HG03097 (cell line): ENCODE measurements around the gene FDXR.

ENCODE experiments used
- ATAC-seq: cut with Tn5 transposase; IDR thresholded peaks from one replicate; pipeline ENCODE4 v1.9.1; 2021; ENCODE audit not compliant: unreplicated experiment, low FRiP score

FDXR gene

GRCh38 chr17:74860229-74860871, 12.4 kb downstream of the FDXR start:
- no peak for ATAC-seq

GRCh38 chr17:74859459-74860228, 13.2 kb downstream of the FDXR start, which contains the start of gene GRIN2C:
Gene GRIN2C, minus strand, starts transcription at chr17:74859885. Its CDS starts 4,793 bp downstream, at chr17:74855092.
- no peak for ATAC-seq

DNA sequence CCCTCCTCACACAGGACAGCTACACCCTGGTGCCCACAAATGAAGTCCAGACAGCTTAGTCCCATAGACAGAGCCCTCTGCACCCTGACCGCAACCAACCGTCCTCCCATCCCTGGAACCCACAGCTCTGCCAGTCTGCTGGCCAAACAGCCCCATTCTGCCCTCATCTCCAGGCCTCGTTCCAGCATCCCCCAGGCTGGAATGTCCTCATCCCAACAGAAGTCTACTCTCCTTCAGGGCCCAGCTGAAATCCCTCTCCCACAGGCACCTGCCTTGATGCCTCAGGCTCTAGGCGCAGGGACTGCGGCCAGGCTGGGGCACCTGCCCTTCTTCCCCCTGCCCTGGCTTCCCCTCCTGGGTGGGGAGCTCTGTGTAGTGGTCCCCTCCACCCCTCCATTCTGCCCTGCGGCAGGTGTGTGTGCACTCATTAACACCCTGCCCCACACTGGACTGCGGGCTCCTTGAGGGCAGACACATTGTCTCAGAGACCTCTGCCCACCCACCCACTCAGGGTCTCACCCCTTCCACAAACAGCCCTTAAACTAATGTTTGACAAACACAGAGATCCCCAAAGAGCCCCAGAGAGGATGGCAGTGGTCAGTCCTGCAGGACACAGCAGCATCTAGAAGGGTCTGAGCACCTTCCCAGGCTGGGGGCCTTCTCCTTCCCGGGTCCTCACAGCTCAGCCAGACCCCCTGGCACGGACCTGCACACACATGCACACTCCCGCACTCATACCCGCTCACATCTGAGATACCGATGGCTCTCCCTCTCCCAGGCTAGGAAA, 13.9 kb downstream of the FDXR start:
- no peak for ATAC-seq

DNA sequence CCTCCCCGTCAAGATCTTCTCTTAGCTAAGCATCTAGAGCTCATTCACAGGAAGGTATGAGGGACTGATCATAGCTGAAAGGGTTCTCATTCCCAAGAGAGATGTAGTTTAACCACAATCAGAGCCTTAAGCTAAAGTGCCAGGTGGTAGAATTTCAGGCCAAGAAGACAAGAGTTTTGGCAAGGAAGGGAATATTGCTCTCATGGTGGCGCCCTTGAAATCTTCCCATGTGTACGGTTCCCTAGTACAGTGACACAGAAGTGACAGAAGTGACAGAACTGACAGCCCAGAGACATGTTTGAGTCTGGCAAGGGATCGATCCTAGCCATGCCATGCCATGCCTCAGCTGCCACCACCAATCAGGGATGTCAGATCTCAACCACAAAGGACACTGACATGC, 15.6 kb downstream of the FDXR start:
- ATAC-seq: no peak

GRCh38 chr17:74856112-74856511, 16.7 kb downstream of the FDXR start:
- no peak for ATAC-seq

DNA sequence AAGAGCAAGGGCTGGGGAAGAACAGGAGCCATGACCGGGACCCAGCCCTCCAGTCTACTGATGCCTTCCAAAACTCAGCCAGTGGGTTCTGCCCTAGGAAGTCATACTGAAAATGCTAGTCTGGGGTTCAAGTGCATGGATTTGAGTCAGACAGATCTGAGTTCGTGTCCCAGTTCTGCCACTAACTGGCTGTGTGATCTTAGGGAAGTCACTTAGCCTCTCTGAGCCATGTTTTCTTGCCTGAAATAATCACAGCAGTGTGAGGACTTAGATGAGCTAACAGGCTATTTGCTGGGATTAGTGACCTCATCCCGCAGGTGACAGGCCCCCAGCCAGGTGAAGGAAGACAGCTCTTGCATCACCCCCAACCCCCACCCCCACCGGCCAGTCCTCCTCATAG, 17.5 kb downstream of the FDXR start:
- no peak for ATAC-seq

- no peak for ATAC-seq
Observed at GRCh38 chr17:74854792-74855191, 18.0 kb downstream of the FDXR start.

GRCh38 chr17:74853669-74854068, 19.1 kb downstream of the FDXR start:
- ATAC-seq: no peak

DNA sequence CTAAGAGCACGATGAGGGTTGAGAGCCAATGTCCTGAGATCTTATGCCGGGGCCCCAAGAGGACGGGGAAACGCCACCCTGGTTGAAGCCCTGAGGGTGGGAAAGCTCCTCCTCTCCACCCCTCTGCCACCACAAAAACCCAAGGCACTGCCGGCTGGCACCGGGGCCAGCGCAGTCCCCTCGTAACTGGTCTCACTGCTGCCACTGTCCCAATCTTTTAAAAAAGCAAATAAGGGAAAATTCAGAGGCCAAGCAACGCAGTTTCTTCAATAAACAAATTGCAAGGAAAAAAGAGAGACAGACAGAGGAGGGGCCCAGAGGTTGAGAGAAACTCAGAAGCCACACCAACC, 19.8 kb downstream of the FDXR start:
- ATAC-seq: no peak

DNA sequence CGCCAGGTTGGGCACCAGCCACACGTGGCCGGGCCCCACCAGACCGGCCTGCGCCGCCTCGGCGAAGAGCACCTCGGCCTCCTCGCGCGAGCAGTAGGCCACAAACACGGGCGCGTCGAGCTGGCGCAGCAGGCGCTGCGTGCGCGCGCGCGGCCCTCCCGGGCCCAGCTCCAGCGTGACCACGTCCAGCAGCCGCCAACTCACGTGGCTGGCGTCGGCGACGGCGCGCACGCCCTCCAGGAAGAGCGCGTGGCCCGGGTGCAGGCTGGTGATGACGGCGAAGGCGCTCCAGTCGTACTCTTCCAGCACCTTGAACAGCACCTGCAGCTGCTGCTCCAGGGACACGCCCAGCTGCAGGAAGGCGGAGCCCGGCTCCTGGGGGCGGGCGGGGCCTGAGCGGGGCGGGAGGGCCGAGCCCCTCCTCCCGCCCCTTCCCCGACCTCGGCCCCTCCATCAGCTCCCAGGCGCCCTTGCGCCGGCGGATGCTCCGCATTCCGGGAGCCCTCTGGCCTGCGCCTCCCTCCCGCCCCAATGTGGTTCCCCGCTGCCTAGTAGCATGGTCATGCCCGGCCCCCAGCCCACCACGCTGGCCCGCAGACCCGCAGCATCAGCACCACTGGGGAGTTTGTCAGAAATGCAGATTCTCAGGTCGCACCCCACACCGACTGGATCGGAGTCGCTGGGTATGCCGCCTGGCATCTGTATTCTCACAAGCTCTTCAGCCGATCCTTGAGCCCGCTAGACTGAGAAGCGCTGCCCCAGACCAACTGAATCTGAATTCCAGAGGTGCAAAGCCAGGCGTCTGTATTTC, 20.4 kb downstream of the FDXR start:
- no peak for ATAC-seq

- no peak for ATAC-seq
Observed at GRCh38 chr17:74851612-74852236, 21.1 kb downstream of the FDXR start.

DNA sequence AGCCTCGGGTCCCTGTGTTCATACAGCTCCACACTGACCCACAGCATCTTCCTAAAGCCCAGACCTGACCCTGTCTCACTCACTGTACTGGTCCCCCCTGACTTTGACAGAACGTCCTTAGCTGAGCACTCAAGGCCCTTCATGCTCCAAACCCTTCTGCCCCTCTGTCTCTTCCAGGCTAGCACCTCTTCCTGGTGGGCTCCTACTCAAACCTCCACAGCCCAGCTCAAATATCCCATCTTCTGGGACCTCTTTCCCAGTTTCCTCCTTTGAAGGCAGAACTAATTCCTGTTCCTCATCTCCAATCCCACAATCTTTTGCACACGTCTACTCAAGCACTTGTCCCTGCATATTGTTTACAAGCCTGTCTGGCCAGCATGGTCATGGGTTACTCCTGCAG, 21.9 kb downstream of the FDXR start:
- no peak for ATAC-seq

DNA sequence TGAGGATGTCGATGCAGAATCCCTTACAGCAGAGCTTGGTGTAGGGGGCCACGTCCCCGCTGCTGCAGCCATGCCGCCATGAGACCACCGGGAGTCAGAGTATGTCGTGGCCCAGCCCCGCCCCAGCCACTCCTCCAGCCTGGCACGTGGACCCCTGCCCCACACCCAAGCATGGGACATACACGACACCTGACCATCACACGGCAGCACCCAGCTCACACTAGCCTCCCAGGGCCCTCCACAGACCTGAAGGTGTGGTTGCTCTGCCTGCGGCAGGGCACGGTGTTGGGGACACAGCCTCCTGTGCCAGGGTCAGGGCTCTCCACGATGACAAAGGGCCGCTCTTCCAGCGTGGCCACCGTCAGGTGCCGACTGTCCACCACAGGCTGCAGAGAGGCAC, 22.5 kb downstream of the FDXR start:
- ATAC-seq: no peak

DNA sequence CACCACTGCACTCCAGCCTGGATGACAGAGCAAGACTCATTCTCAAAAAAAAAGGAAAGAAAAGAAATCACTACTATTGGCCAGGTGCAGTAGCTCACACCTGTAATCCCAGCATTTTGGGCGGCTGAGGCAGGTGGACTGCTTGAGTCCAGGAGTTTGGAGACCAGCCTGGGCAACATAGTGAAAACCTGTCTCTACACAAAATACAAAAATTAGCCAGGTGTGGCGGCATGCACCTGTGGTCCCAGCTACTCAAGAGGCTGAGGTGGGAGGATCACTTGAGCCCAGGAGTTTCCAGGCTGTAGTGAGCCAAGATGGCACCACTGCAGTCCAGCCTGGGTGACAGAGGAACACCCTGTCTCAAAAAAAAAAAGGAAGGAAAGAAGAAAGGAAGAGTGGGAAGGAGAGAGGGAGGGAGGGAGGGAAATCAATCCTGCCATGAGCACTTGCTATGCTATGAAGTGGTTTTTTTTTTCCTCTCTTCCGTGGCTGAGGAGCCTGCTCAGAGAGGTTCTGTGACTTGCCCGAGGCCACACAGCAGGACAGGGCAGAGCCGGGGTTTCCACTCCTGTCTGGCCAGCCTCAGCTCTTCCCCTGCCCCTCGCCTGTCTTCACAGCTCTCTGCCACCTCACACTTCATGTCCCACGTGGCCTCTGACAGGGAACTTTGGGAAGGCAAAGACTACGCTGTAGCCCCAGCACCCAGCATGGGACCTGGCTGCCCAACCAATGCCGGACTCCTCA, 24.0 kb downstream of the FDXR start:
- ATAC-seq: no peak

- ATAC-seq: no peak
Observed at GRCh38 chr17:74846621-74847020, 26.2 kb downstream of the FDXR start.

GRCh38 chr17:74843352-74843627, 29.5 kb downstream of the FDXR start:
- ATAC-seq: no peak

GRCh38 chr17:74842599-74843351, 30.0 kb downstream of the FDXR start:
- no peak for ATAC-seq

GRCh38 chr17:74842146-74842598, 30.6 kb downstream of the FDXR start:
- no peak for ATAC-seq
